Fibroblast of the aortic adventitia (primary cell): ENCODE measurements around the gene NRXN3. TPM values are rescaled to one million over a fixed set of nuclear protein-coding genes. Genes with fewer than 3 reads are reported as not detected.

Experiments
- DNase-seq: peaks from one replicate; pipeline ENCODE4 v3.0.0-alpha.2; 2010; ENCODE audit warnings: low read depth
- H3K4me3 ChIP-seq: 2 replicates; pipeline ENCODE4 v1.5.1; 2011; ENCODE audit warnings: low read depth, mild to moderate bottlenecking, control low read depth, low read length, moderate library complexity
- CTCF ChIP-seq: IDR thresholded peaks from 2 replicates; pipeline ENCODE4 v1.5.1; 2011; ENCODE audit warnings: mild to moderate bottlenecking, low read length, control low read depth, inconsistent platforms; ENCODE audit not compliant: insufficient read depth
- total RNA-seq: library from RNA; depleted of rRNA; stranded (reverse); fragments of >200 nt; gene quantifications from 2 replicates; pipeline ENCODE4 v1.2.3, GENCODE V29; 2012; ENCODE audit warnings: low replicate concordance

Gene NRXN3
- total RNA-seq, 1 donor: 0.18 TPM

GRCh38 chr14:79841433-79841832 lies 1671.3 kb downstream of the NRXN3 start:
- no peak for DNase-seq
- no peak overlapping the region for H3K4me3 ChIP-seq
- TF ChIP-seq CTCF: no peak

GRCh38 chr14:79842270-79842669 lies 1672.1 kb downstream of the NRXN3 start:
- DNase-seq: peak; percentile 70
- no peak overlapping the region for H3K4me3 ChIP-seq
- no peak for TF ChIP-seq CTCF

- H3K4me3 ChIP-seq: no peak overlapping the region
- DNase-seq: no peak
- TF ChIP-seq CTCF: no peak
Observed at GRCh38 chr14:79852950-79853744, 1683.0 kb downstream of the NRXN3 start.

GRCh38 chr14:79855789-79856188 lies 1685.6 kb downstream of the NRXN3 start:
- no peak overlapping the region for H3K4me3 ChIP-seq
- no peak for DNase-seq
- no peak for TF ChIP-seq CTCF

GRCh38 chr14:79856381-79856780 lies 1686.2 kb downstream of the NRXN3 start:
- H3K4me3 ChIP-seq: no peak overlapping the region
- TF ChIP-seq CTCF: no peak
- peak; percentile 25 for DNase-seq

- no peak for DNase-seq
- H3K4me3 ChIP-seq: no peak overlapping the region
- TF ChIP-seq CTCF: no peak
Observed at GRCh38 chr14:79861111-79861510, 1690.9 kb downstream of the NRXN3 start.

GRCh38 chr14:79862045-79862444 lies 1691.9 kb downstream of the NRXN3 start:
- no peak for TF ChIP-seq CTCF
- no peak for DNase-seq
- no peak overlapping the region for H3K4me3 ChIP-seq
